ENCODE measurements around the gene PRRC2A. TPM values are rescaled to one million over a fixed set of nuclear protein-coding genes. Genes with fewer than 3 reads are reported as not detected.

PRRC2A gene
- total RNA-seq: 59.4 and 74.7 TPM in 2 replicates

GRCh38 chr6:31620586-31621319, at the start of gene PRRC2A:
TSS of gene PRRC2A (plus strand) at chr6:31620715. CDS start at chr6:31622790, 2,075 bp downstream.

GRCh38 chr6:31572041-31572911, 48.2 kb upstream of the PRRC2A start, which contains the start of gene LTA:
TSS of gene LTA (plus strand) at chr6:31572289. CDS start at chr6:31572743, 454 bp downstream.

GRCh38 chr6:31575335-31575901, 45.1 kb upstream of the PRRC2A start, which contains the start of gene TNF:
TSS of gene TNF (plus strand) at chr6:31575565. CDS start at chr6:31575742, 177 bp downstream.

GRCh38 chr6:31582230-31582643, 38.3 kb upstream of the PRRC2A start, which contains the start of gene LTB:
TSS of gene LTB (minus strand) at chr6:31582424. CDS start at chr6:31582417, 7 bp downstream.

GRCh38 chr6:31586008-31586407, 34.5 kb upstream of the PRRC2A start, which contains the start of gene LST1:
TSS of gene LST1 (plus strand) at chr6:31586277. CDS start at chr6:31587300, 1,023 bp downstream.

GRCh38 chr6:31614684-31615578, 5.6 kb upstream of the PRRC2A start, which contains the start of gene AIF1:
TSS of gene AIF1 (plus strand) at chr6:31615234. CDS start at chr6:31615330, 96 bp downstream.

GRCh38 chr6:31655349-31656237, 35.1 kb downstream of the PRRC2A start, which contains the start of gene APOM:
TSS of gene APOM (plus strand) at chr6:31655894. CDS start at chr6:31655967, 73 bp downstream.

GRCh38 chr6:31660381-31661261, 40.1 kb downstream of the PRRC2A start, which contains the start of gene C6orf47:
TSS of gene C6orf47 (minus strand) at chr6:31660778. CDS start at chr6:31659947, 831 bp downstream.

GRCh38 chr6:31664790-31665500, 44.4 kb downstream of the PRRC2A start, which contains the start of gene GPANK1:
TSS of gene GPANK1 (minus strand) at chr6:31664997. CDS start at chr6:31664478, 519 bp downstream.

GRCh38 chr6:31665501-31666336, 45.2 kb downstream of the PRRC2A start, which contains the start of gene CSNK2B:
TSS of gene CSNK2B (plus strand) at chr6:31666080. CDS start at chr6:31666832, 752 bp downstream.

GRCh38 chr6:31669676-31670075, 49.2 kb downstream of the PRRC2A start, which contains the start of gene LY6G5B:
TSS of gene LY6G5B (plus strand) at chr6:31669976. CDS start at chr6:31670951, 975 bp downstream.

GRCh38 chr6:31680226-31681134, 60.0 kb downstream of the PRRC2A start, which contains the start of gene LY6G5C:
TSS of gene LY6G5C (minus strand) at chr6:31681067. CDS start at chr6:31680373, 694 bp downstream.

Data from cardiac atrium fibroblast (primary cell).